Neural progenitor cell (in vitro differentiated cells): ENCODE results near the gene CCDC51.

ENCODE experiments used
- CTCF ChIP-seq: fragments of 200-600 bp; sonication (generic); IDR thresholded peaks from 2 replicates; pipeline ENCODE4 v1.5.1; 2017; ENCODE audit warnings: antibody characterized with exemption, mild to moderate bottlenecking
- EZH2 ChIP-seq: fragments of 200-600 bp; sonication (generic); IDR thresholded peaks from 2 replicates; pipeline ENCODE4 v1.6.1; 2017; ENCODE audit warnings: antibody characterized with exemption, mild to moderate bottlenecking, moderate library complexity

- TF ChIP-seq CTCF (no peak), EZH2 (no peak)
Measured at GRCh38 chr3:48473617-48473952, 33.7 kb upstream of the CCDC51 start.
